ENCODE results near the gene CES4A.

GRCh38 chr16:66968847-66969246 lies 19.5 kb upstream of the CES4A start:
- TF ChIP-seq CTCF (tag by site-specific recombination; IDR thresholded peaks at IDR 0.05) (no peak), PRDM6 (tag by site-specific recombination; IDR thresholded peaks at IDR 0.05) (no peak), ZXDB (tag by site-specific recombination; IDR thresholded peaks at IDR 0.05) (no peak), ZSCAN18 (tag by site-specific recombination; IDR thresholded peaks at IDR 0.05) (no peak), ATF2 (tag by site-specific recombination; IDR thresholded peaks at IDR 0.05; ENCODE audit: low read depth) (no peak)

All from HEK293 (cell line).